DMS79 (cell line): ENCODE data around the gene GLB1L2.

Experiments used
- DNase-seq: peaks from one replicate; lab custom pipeline; 2025; lab: John Stamatoyannopoulos, UW

GLB1L2 gene

DNA sequence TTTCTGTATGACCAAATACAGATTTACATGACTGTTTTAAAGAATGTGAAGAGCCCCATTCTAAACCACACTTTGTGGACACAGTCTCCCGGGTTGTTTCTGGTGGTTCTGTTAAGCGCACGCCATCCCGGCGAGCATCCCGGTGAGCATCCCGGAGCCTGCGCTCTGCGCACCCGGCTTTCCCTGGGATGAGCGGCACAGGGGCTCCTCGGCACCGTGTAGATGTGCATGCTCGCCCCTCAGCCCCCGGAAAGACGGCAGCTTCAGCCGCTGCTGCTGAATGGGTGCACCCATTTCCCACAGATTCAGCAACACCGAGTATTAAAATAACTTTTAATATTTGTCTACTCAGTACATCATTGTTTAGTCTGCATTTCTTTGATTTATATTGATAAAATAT is 36.0 kb downstream of the GLB1L2 start:
- peak; percentile 62 for DNase-seq

- DNase-seq: no peak
Observed at GRCh38 chr11:134369656-134370525, 38.1 kb downstream of the GLB1L2 start.

DNA sequence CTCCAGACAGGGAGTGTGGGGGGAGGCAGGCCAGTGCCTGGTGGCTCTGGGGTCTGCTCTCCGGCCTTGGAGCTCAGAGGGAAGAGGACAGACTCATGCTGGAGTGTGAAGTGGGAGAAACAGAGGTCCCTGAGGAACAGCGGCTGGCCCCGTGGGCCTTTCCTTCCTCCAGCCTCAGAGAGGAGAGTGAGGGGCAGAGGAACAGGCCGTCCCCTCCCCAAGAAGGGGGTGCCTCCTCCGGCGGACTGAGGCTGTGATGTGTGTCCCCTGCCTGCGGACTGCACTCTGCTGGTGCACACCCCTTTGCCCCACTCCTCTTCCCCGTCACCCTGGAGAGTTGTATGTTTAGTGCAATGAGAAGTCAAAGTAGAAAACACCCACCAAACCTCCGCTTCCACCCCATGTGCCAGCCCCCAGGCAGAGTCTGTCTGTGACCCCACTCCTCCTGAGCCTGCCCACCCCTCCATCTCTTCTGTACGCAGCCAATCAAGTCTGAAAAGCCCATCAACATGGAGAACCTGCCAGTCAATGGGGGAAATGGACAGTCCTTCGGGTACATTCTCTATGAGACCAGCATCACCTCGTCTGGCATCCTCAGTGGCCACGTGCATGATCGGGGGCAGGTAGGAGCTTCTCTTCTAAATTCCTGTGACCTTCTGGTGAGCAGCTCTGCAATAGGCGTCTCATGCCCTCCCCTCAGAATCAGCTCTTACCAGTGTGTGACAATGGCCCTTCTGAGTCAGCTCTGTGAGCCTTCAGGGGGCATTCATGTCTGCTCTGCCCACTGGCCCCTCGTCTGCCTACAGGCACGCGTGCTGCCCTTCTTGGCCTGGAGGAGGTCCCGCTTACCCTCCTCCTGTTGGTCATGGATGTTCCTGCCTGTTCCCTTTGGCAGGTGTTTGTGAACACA is 39.0 kb downstream of the GLB1L2 start:
- no peak for DNase-seq

DNA sequence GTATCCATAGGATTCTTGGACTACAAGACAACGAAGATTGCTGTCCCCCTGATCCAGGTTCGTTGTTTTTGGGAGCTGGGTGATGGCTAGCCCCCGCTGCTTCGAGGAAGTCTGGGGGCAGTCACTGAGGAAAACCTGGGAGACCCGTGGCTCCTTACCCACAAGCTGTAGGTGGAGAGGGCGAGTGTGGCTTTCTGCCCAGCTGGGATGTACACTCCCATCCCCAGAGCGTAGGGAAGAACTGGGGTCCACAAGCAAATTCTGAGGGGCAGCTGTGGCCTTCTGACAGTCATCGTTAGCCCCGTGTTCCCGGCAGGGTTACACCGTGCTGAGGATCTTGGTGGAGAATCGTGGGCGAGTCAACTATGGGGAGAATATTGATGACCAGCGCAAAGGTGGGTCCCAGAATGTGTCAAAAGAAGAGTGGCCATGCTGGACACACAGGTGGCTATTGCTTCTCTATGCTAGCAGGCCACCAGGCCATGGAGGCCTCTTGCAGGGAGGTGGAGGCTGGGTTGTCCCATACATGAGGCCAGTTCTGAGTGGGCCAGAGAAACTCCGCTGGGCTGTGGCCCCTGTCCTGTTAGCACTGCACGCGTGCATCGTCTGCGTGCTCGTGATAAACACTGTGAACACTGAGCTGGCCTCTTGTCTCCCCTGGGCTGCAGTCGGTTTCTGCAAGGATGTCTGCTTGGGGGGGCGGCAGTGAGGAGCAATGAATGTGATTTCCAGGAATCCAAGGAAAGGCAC is 39.8 kb downstream of the GLB1L2 start:
- DNase-seq: no peak

- DNase-seq: peak; percentile 70
Observed at GRCh38 chr11:134372536-134372935, 40.7 kb downstream of the GLB1L2 start.

DNA sequence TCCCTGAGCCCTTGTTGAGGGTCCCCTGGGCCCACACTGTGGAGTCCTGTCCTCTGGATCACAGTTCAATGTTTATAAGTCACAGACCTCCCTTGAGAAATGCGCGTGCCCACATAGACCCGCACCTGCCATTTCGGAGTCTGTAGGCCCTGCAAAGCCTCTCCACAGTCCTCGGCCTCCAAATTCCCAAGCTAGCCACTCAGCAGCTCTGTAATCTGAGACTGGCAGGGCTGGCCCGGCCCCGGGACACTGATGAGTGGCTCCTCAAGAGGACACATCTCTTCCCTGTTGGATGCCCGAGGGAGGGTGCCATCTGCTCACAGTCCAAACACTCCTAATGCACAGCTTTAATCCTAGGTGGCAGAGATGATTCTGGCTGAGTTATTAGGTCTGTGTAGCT is 41.2 kb downstream of the GLB1L2 start:
- DNase-seq: peak; percentile 96

DNA sequence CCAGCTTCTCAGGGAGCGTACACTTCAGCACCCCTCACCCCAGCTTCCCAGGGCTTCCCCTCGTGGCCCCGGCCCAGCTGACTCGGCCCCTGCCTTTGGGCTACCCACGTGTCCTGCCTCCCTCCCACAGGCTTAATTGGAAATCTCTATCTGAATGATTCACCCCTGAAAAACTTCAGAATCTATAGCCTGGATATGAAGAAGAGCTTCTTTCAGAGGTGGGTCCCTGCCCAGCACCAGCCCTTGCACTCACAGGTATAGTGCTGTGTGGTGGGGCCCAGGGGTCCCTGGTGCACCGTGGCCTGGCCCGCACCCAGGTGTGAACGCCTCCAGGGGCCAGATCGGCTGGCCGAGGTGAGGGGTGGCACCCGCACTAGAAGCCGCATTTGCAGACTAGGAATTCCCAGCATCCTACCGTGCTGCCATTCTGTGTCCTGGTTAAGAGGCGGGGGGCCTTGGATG is 41.8 kb downstream of the GLB1L2 start:
- DNase-seq: no peak

DNA sequence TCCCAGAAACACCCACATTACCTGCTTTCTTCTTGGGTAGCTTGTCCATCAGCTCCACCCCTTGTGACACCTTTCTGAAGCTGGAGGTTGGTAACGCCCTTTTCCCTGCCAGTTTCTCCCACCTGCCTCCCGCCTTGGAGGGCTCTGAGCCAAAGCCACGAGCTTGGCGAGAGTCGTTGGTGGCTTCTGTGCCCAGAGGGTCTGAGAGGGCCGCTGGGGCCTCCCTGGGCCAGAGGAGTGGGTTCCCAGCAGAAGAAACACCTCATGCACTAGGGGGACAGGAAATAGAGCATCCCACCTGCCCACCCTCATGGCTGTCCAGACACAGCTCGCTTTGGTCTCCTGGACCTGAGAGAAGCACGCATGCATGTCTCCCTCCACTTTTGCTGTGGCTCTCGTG is 42.4 kb downstream of the GLB1L2 start:
- peak; percentile 71 for DNase-seq

DNA sequence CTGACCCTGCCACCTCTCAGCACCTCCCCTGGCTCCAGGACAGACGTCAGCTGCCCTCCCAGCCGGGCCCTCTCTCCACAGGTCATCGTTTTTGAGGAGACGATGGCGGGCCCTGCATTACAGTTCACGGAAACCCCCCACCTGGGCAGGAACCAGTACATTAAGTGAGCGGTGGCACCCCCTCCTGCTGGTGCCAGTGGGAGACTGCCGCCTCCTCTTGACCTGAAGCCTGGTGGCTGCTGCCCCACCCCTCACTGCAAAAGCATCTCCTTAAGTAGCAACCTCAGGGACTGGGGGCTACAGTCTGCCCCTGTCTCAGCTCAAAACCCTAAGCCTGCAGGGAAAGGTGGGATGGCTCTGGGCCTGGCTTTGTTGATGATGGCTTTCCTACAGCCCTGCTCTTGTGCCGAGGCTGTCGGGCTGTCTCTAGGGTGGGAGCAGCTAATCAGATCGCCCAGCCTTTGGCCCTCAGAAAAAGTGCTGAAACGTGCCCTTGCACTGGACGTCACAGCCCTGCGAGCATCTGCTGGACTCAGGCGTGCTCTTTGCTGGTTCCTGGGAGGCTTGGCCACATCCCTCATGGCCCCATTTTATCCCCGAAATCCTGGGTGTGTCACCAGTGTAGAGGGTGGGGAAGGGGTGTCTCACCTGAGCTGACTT is 43.2 kb downstream of the GLB1L2 start:
- no peak for DNase-seq

- no peak for DNase-seq
Observed at GRCh38 chr11:134376150-134376921, 44.5 kb downstream of the GLB1L2 start.

DNA sequence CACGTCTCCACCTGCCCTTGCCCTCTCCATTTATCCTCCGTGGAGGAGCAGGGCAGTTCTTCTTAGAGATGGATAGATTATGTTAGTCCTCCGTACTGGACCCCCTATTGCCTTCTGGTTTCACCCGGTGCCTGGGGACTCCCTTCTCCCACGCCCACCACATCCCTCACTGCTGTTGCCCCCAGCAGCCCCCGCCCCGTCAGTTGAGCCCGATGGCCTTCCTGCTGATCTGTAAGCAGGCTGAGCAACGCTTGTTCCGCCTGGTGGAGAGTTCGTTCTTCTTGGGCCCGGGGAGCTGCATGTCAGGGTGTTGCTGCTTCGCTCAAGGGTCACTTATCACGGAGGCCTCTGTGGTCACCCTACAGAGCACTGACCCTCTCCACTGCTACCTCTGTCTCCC is 46.1 kb downstream of the GLB1L2 start:
- DNase-seq: no peak

DNA sequence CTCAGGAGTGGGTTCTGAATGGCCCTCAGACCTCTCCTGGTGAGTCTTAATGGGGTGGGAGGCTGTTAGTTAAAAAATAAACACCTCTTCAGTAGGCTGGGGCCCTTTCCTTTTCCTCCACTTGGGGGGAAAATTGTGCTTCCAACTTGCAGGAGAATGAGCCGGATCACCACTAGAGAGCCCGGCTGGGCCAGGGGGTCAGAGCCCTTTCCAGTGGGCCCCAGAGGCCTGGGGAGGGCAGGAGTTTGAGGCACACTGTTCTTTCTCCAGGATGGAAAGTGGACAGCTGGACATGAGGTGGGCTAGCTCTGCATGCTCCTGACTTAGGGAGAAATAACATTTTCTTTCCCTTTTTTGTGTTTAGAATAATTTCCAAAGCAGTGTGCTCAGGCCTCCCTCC is 47.5 kb downstream of the GLB1L2 start:
- no peak for DNase-seq

- no peak for DNase-seq
Observed at GRCh38 chr11:134380229-134380628, 48.4 kb downstream of the GLB1L2 start.

DNA sequence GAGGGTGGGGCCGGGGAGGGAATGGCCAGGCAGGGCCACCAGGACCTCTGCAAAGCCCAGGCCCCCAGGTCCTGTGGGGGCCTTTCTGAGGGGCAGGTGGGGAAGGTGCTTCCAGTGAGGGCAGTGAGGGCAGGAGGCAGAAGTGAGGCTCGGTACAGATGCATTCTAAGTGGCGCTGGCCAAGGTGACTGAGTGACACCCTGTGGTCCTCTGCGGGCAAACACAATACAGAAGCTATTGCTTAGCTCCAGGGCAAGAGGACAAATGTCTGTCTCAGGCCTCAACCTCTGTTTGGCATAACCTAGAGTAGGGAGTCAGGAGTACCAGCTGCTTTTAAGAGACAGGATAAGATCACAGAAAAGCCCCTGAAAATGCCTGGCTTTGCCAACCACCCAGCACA is 49.0 kb downstream of the GLB1L2 start:
- DNase-seq: no peak

GRCh38 chr11:134382257-134382656 is 50.5 kb downstream of the GLB1L2 start:
- DNase-seq: no peak

- DNase-seq: no peak
Observed at GRCh38 chr11:134382830-134383229, 51.0 kb downstream of the GLB1L2 start.

DNA sequence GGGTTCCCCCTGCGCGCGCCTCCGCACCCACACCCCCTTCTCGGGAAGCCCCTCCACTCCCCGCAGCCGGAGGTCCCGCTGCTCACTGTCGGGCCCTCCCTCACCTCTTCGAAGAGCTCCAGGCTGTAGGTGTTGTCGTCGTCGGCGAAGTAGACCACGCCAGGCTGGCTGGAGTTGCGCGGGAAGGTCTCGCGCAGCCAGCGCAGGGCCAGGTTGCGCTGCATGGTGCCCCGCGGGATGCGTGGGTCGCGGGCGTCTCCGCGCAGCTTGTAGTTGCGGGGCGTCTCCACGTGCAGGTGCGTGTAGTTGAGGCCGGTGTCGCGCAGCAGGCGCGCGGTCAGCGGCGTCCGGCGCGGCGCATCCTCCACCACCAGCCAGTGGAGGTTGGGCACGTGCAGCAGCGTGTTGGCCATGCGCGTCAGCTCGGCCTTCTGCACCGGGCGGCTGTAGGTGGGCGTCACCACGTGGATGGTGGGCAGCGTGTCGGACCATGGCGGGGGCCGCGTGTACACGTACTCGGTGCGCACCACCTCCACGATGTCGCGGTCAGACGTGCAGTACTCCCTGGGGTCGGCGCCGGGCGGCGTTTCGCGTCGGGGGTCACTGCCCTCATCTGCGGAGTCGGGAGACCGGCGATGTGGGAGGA is 51.9 kb downstream of the GLB1L2 start:
- no peak for DNase-seq

DNA sequence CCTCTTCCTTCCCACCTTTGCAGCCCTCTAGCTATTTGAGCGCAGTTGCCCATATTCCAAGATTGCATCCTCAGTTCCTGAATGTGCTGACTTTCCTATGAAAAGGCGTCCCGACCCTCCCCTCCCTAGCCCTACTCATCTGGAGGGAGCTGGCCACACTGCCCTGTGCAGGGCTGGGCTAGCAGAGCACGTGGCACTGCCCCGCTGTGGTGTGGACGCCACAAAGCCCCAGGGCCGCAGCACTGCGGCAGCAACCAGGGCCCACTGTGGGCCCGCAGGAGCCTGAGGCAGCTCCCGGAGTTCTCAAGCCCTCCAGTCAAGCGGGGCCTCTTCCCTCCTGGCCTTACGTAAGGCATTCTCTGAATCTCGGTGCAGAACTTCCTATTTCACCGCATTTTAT is 52.6 kb downstream of the GLB1L2 start:
- no peak for DNase-seq

GRCh38 chr11:134385171-134385570 is 53.4 kb downstream of the GLB1L2 start:
- DNase-seq: no peak
